Measurements from ENCODE around the gene PDPR.
"Not testable (repeated sequence)": the region's sequence is repeated elsewhere in the genome, so short reads cannot be mapped to it uniquely, and the experiment has no call there.

DNA sequence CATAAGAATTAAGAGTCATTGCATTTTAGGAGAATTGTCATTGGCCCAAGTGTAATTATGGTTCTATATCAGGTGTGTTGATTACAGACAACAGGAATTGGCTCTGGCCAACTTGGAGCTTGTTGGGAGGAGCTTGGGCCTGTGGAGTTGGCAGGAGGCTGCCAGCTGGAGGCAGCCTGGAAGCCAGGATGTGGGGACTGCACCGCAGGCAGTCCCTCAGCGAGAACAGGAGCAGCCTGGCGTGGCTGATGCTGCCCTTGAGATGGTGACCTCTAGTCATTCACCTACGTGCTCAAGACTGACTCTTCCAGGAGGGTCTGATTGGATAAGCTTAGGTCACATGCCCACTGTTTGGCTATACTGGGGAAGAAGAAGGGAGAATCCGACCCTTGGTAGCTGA lies 13.6 kb downstream of the PDPR start:
- TF ChIP-seq CREB1 (IDR thresholded peaks at IDR 0.05); CEBPB (IDR thresholded peaks at IDR 0.05; ENCODE audit: low read depth, low read length); SIN3A (conservative IDR thresholded peaks at IDR 0.05 in 1 of 2, IDR thresholded peaks at IDR 0.05 in 1 of 2; ENCODE audit: low read depth in 1 of 2, low read length in 2 of 2); EP300 (IDR thresholded peaks at IDR 0.05; ENCODE audit: borderline replicate concordance in 1 of 2, low read depth in 2 of 2, low read length in 2 of 2); ASH2L (IDR thresholded peaks at IDR 0.05; ENCODE audit: low read length): not testable (repeated sequence)
- TF ChIP-seq, protein P1, sequence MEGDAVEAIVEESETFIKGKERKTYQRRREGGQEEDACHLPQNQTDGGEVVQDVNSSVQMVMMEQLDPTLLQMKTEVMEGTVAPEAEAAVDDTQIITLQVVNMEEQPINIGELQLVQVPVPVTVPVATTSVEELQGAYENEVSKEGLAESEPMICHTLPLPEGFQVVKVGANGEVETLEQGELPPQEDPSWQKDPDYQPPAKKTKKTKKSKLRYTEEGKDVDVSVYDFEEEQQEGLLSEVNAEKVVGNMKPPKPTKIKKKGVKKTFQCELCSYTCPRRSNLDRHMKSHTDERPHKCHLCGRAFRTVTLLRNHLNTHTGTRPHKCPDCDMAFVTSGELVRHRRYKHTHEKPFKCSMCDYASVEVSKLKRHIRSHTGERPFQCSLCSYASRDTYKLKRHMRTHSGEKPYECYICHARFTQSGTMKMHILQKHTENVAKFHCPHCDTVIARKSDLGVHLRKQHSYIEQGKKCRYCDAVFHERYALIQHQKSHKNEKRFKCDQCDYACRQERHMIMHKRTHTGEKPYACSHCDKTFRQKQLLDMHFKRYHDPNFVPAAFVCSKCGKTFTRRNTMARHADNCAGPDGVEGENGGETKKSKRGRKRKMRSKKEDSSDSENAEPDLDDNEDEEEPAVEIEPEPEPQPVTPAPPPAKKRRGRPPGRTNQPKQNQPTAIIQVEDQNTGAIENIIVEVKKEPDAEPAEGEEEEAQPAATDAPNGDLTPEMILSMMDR (IDR thresholded peaks at IDR 0.05; ENCODE audit: control extremely low read depth in 1 of 3, insufficient read depth in 1 of 3, low read depth in 1 of 3, low read length in 3 of 3) = not testable (repeated sequence)
- TF ChIP-seq, protein P2, sequence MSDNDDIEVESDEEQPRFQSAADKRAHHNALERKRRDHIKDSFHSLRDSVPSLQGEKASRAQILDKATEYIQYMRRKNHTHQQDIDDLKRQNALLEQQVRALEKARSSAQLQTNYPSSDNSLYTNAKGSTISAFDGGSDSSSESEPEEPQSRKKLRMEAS (IDR thresholded peaks at IDR 0.05) = not testable (repeated sequence)
